HG03520 (cell line): Measurements from ENCODE around the gene B4GALNT1.
"Not testable (repeated sequence)": the region's sequence is repeated elsewhere in the genome, so short reads cannot be mapped to it uniquely, and the experiment has no call there.

Source experiments
- ATAC-seq: cut with Tn5 transposase; IDR thresholded peaks from one replicate; pipeline ENCODE4 v1.9.1; 2021; ENCODE audit warnings: mild to moderate bottlenecking, moderate library complexity; ENCODE audit not compliant: unreplicated experiment

B4GALNT1 gene

GRCh38 chr12:57638096-57638495 is 5.1 kb upstream of the B4GALNT1 start:
- ATAC-seq, result no peak

GRCh38 chr12:57637364-57637763 is 4.4 kb upstream of the B4GALNT1 start:
- ATAC-seq, result no peak

- ATAC-seq, result not testable (repeated sequence)
Measured at GRCh38 chr12:57636731-57637130, 3.7 kb upstream of the B4GALNT1 start.

GRCh38 chr12:57632073-57632957 is 686 bp downstream of the B4GALNT1 start:
- no peak for ATAC-seq

GRCh38 chr12:57631566-57632072 is 1.4 kb downstream of the B4GALNT1 start:
- ATAC-seq, result no peak

GRCh38 chr12:57630891-57631433 is 2.0 kb downstream of the B4GALNT1 start:
- no peak for ATAC-seq

- ATAC-seq, result no peak
Measured at GRCh38 chr12:57629897-57630471, 3.0 kb downstream of the B4GALNT1 start.

- ATAC-seq, result no peak
Measured at GRCh38 chr12:57628280-57629191, 4.5 kb downstream of the B4GALNT1 start.

GRCh38 chr12:57627501-57628279 is 5.3 kb downstream of the B4GALNT1 start:
- no peak for ATAC-seq

GRCh38 chr12:57626921-57627445 is 6.0 kb downstream of the B4GALNT1 start:
- no peak for ATAC-seq

- no peak for ATAC-seq
Measured at GRCh38 chr12:57626111-57626920, 6.7 kb downstream of the B4GALNT1 start.

GRCh38 chr12:57625261-57626032 is 7.6 kb downstream of the B4GALNT1 start:
- ATAC-seq, result no peak

GRCh38 chr12:57624441-57625220 is 8.4 kb downstream of the B4GALNT1 start:
- ATAC-seq, result no peak

GRCh38 chr12:57623811-57624390 is 9.1 kb downstream of the B4GALNT1 start:
- ATAC-seq, result no peak

GRCh38 chr12:57623385-57623784 is 9.6 kb downstream of the B4GALNT1 start:
- ATAC-seq, result no peak

GRCh38 chr12:57622293-57623245 is 10.4 kb downstream of the B4GALNT1 start:
- no peak for ATAC-seq
